IMR-90 (cell line): ENCODE results near the gene GAPT. TPM values are rescaled to one million over a fixed set of nuclear protein-coding genes. Genes with fewer than 3 reads are reported as not detected.

Experiments used
- ATAC-seq: fragments of 200-7000 bp; cut with Tn5 transposase; 2 replicates; pipeline ENCODE4 v1.9.1; 2020; ENCODE audit warnings: low read depth, mild to moderate bottlenecking, moderate library complexity
- BruUV-seq: library from RNA; stranded (reverse); fragments of 400-500 nt; replicated peaks from 2 replicates; lab custom pipeline; 2021; lab: Mats Ljungman, UMichigan
- CTCF ChIA-PET: fragments of 300-600 bp; formaldehyde crosslinking; extraction: SDS; loops from one replicate; lab custom pipeline; 2021; ENCODE audit warnings: antibody characterized with exemption; lab: Yijun Ruan, JAX
- POLR2A ChIA-PET: fragments of 300-600 bp; sonication (Branson Sonifier 250); formaldehyde crosslinking; loops from one replicate; lab custom pipeline; 2022; ENCODE audit warnings: antibody characterized with exemption; ENCODE audit not compliant: unreplicated experiment; lab: Charles Lee
- DNase-seq: peaks from one replicate; pipeline ENCODE4 v3.0.0; 2013
- H2AFZ ChIP-seq: replicated peaks from 2 replicates; pipeline ENCODE3; 2013; ENCODE audit warnings: low read length, mild to moderate bottlenecking; ENCODE audit not compliant: poor library complexity
- H2AK5ac ChIP-seq: 2 replicates; pipeline ENCODE4 v1.6.1; 2013; ENCODE audit warnings: low read depth, low read length, inconsistent platforms
- H2AK9ac ChIP-seq: replicated peaks from 2 replicates; pipeline ENCODE3; 2013; ENCODE audit warnings: mild to moderate bottlenecking, low read depth, low read length, moderate library complexity; ENCODE audit not compliant: poor library complexity
- H2BK120ac ChIP-seq: 2 replicates; pipeline ENCODE4 v1.6.1; 2013; ENCODE audit warnings: low read depth, low read length, inconsistent platforms
- H2BK15ac ChIP-seq: 3 replicates; pipeline ENCODE4 v1.6.1; 2013; ENCODE audit warnings: low read depth, low read length, inconsistent platforms
- H2BK20ac ChIP-seq: 2 replicates; pipeline ENCODE4 v1.6.1; 2013; ENCODE audit warnings: low read depth, mild to moderate bottlenecking, inconsistent platforms, low read length, moderate library complexity
- H2BK5ac ChIP-seq: 2 replicates; pipeline ENCODE4 v1.6.1; 2013; ENCODE audit warnings: mild to moderate bottlenecking, low read depth, low read length, inconsistent platforms; ENCODE audit not compliant: poor library complexity, severe bottlenecking
- H3K14ac ChIP-seq: replicated peaks from 2 replicates; pipeline ENCODE4 v1.6.1; 2013; ENCODE audit warnings: low read depth, low read length, inconsistent platforms
- H3K18ac ChIP-seq: 2 replicates; pipeline ENCODE4 v1.6.1; 2013; ENCODE audit warnings: low read depth, low read length, control low read depth
- H3K23ac ChIP-seq: 2 replicates; pipeline ENCODE4 v1.6.1; 2013; ENCODE audit warnings: low read depth, low read length, inconsistent platforms
- H3K27ac ChIP-seq: 2 replicates; pipeline ENCODE4 v1.5.1; 2013; ENCODE audit warnings: mild to moderate bottlenecking, control low read depth, low read length; ENCODE audit not compliant: insufficient read depth
- H3K27me3 ChIP-seq: 2 replicates; pipeline ENCODE4 v1.6.1; 2013; ENCODE audit warnings: low read length; ENCODE audit not compliant: control insufficient read depth, insufficient read depth
- H3K36me3 ChIP-seq: 2 replicates; pipeline ENCODE4 v1.6.1; 2013; ENCODE audit warnings: low read length, mixed read lengths; ENCODE audit not compliant: control insufficient read depth, insufficient read depth
- H3K4ac ChIP-seq: 2 replicates; pipeline ENCODE4 v1.6.1; 2013; ENCODE audit warnings: low read depth, low read length, inconsistent platforms
- H3K4me1 ChIP-seq: 2 replicates; pipeline ENCODE4 v1.6.1; 2013; ENCODE audit warnings: low read length, mixed read lengths; ENCODE audit not compliant: control insufficient read depth, insufficient read depth
- H3K4me2 ChIP-seq: 2 replicates; pipeline ENCODE4 v1.6.1; 2013; ENCODE audit warnings: low read depth, mild to moderate bottlenecking, control low read depth, low read length, moderate library complexity
- H3K4me3 ChIP-seq: 2 replicates; pipeline ENCODE4 v1.5.1; 2013; ENCODE audit warnings: low read depth, mild to moderate bottlenecking, control low read depth, low read length, moderate library complexity; ENCODE audit not compliant: insufficient read depth
- H3K56ac ChIP-seq: 2 replicates; pipeline ENCODE4 v1.6.1; 2013; ENCODE audit warnings: low read length, inconsistent platforms; ENCODE audit not compliant: insufficient read depth; ENCODE audit errors: extremely low read depth
- H3K79me1 ChIP-seq, 2 experiments: 2 replicates each; pipeline ENCODE4 v1.6.1; 2013; ENCODE audit warnings: low read length in 2 of 2, inconsistent platforms in 1 of 2, low read depth in 1 of 2
- H3K9ac ChIP-seq: 2 replicates; pipeline ENCODE4 v1.6.1; 2013; ENCODE audit warnings: low read depth, low read length, control low read depth
- H3K9me1 ChIP-seq: 2 replicates; pipeline ENCODE4 v1.6.1; 2013; ENCODE audit warnings: low read length, inconsistent platforms; ENCODE audit not compliant: insufficient read depth
- H3K9me3 ChIP-seq: 2 replicates; pipeline ENCODE4 v1.6.1; 2013; ENCODE audit warnings: low read length; ENCODE audit not compliant: control insufficient read depth, insufficient read depth
- H4K20me1 ChIP-seq: 2 replicates; pipeline ENCODE4 v1.6.1; 2013; ENCODE audit warnings: low read length, inconsistent platforms; ENCODE audit not compliant: insufficient read depth
- H4K5ac ChIP-seq: 2 replicates; pipeline ENCODE4 v1.6.1; 2013; ENCODE audit warnings: mild to moderate bottlenecking, low read depth, low read length, control low read depth
- H4K8ac ChIP-seq, 2 experiments: 2 replicates each; pipeline ENCODE4 v1.6.1; 2013; ENCODE audit warnings: low read depth in 2 of 2, low read length in 2 of 2, control low read depth in 1 of 2, inconsistent platforms in 1 of 2
- H4K91ac ChIP-seq: 2 replicates; pipeline ENCODE4 v1.6.1; 2013; ENCODE audit warnings: low read depth, low read length, inconsistent platforms; ENCODE audit not compliant: insufficient read depth
- BHLHE40 ChIP-seq: fragments of 150-350 bp; IDR thresholded peaks from 2 replicates; pipeline ENCODE4 v1.6.1; 2016; ENCODE audit warnings: mild to moderate bottlenecking, low read depth, low read length
- CHD1 ChIP-seq: IDR thresholded peaks from 2 replicates; pipeline ENCODE4 v1.6.1; 2012; ENCODE audit warnings: low read depth, low read length, improper control_type of control experiment
- FOS ChIP-seq: fragments of 150-350 bp; IDR thresholded peaks from 2 replicates; pipeline ENCODE4 v1.6.1; 2016; ENCODE audit warnings: low read depth, low read length
- MAFK ChIP-seq: IDR thresholded peaks from 2 replicates; pipeline ENCODE4 v1.6.1; 2012; ENCODE audit warnings: low read depth, low read length, improper control_type of control experiment
- MAZ ChIP-seq: IDR thresholded peaks from 2 replicates; pipeline ENCODE4 v1.6.1; 2012; ENCODE audit warnings: low read depth, mild to moderate bottlenecking, low read length, improper control_type of control experiment, moderate library complexity, borderline replicate concordance
- MXI1 ChIP-seq: IDR thresholded peaks from 2 replicates; pipeline ENCODE4 v1.6.1; 2012; ENCODE audit warnings: low read depth, mild to moderate bottlenecking, low read length, moderate library complexity, borderline replicate concordance
- NFE2L2 ChIP-seq: fragments of 150-350 bp; IDR thresholded peaks from 2 replicates; pipeline ENCODE4 v1.6.1; 2016; ENCODE audit warnings: low read depth, mild to moderate bottlenecking, low read length
- RAD21 ChIP-seq: IDR thresholded peaks from 2 replicates; pipeline ENCODE4 v1.6.1; 2012; ENCODE audit warnings: low read length, improper control_type of control experiment
- RCOR1 ChIP-seq: IDR thresholded peaks from 2 replicates; pipeline ENCODE4 v1.6.1; 2012; ENCODE audit warnings: mild to moderate bottlenecking, low read length, improper control_type of control experiment; ENCODE audit not compliant: insufficient replicate concordance
- RFX5 ChIP-seq: IDR thresholded peaks from 2 replicates; pipeline ENCODE4 v1.8.0; 2012; ENCODE audit warnings: low read depth, mild to moderate bottlenecking, low read length, moderate library complexity
- SMC3 ChIP-seq: fragments of 150-350 bp; IDR thresholded peaks from 2 replicates; pipeline ENCODE4 v1.6.1; 2016; ENCODE audit warnings: low read depth, mild to moderate bottlenecking, antibody characterized with exemption, low read length, moderate library complexity
- WGBS, 2 experiments: methylation state at CpG; one replicate each; pipeline versions ENCODE4 v1.1.5 to v1.1.7; 2013; ENCODE audit warnings: missing lambda C conversion rate in 2 of 2; ENCODE audit not compliant: insufficient read length in 1 of 2; ENCODE audit errors: extremely low coverage in 2 of 2; 5-methylcytosine and 5-hydroxymethylcytosine counted together
- dilution Hi-C: fragments of 300-500 bp; cut with HindIII; formaldehyde crosslinking; loops from one replicate; pipeline ENCODE4 v1.14.3; 2018; ENCODE audit warnings: low sequenced_read_pairs; ENCODE audit not compliant: unreplicated experiment
- in situ Hi-C: fragments of 300-500 bp; cut with MboI; formaldehyde crosslinking; loops from 3 replicates; pipeline ENCODE4 v1.14.3; 2019; ENCODE audit warnings: low sequenced_read_pairs, inconsistent platforms, mixed read lengths
- intact Hi-C: fragments of 100-400 bp; cut with micrococcal nuclease; formaldehyde crosslinking; loops from 2 replicates; pipeline ENCODE4 v1.10.0; 2022
- polyA plus RNA-seq, 3 experiments: library from polyadenylated mRNA; depleted of rRNA; stranded (reverse); fragments of >200 nt; gene quantifications; 2 replicates each; pipeline ENCODE4 v1.2.3, GENCODE V29; 2012; ENCODE audit warnings: low replicate concordance in 1 of 3
- total RNA-seq: library from RNA; depleted of rRNA; stranded (reverse); fragments of >200 nt; gene quantifications from 2 replicates; pipeline ENCODE4 v1.2.3, GENCODE V29; 2012
- TF ChIP-seq, protein P1 (sequence below): fragments of 150-350 bp; IDR thresholded peaks from 2 replicates; pipeline ENCODE4 v1.6.1; 2017; ENCODE audit warnings: mild to moderate bottlenecking, antibody characterized with exemption, low read length, low read depth
- TF ChIP-seq, protein P2 (sequence below): conservative IDR thresholded peaks from 2 replicates; pipeline ENCODE4 v1.5.1; 2012; ENCODE audit warnings: mild to moderate bottlenecking, low read depth, low read length, improper control_type of control experiment
- TF ChIP-seq, protein P3 (sequence below): fragments of 150-350 bp; IDR thresholded peaks from 2 replicates; pipeline ENCODE4 v1.6.1; 2016; ENCODE audit warnings: low read depth, mild to moderate bottlenecking, low read length, moderate library complexity, borderline replicate concordance

GAPT gene
- total and polyA plus RNA-seq, 2 of the 4 experiments (the other 2 are of a cell fraction) = not detected

DNA sequence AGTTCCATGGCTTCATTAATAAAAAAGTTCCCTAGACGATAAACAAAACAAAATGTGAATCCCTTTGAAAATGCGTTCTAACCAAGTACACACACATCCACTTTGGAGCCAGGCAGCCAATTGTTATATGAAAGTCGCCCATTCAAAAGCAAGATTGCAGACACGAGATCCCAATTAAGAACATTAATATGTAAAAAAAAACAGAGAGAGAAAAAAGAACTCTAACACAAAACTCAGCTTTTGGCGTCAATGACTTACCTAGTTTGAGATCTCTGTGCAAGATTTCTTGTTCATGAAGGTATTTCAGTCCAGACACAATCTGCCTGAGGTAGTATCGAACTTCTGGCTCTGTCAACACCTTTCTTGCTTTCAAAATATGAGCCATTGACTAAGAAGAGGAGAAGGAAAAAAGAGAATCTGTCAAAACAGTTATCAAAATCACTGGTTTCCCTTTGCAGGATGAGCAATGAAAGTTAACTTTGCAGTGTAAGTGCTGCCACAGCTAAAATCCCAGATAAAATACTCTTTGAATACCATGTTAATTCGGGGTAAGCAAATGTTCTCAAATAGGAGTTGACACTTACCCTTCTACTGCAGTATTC, 33.0 kb upstream of the GAPT start:
- in situ Hi-C loops = loop anchor here (5.0 to 25.0 kb wide), 3 partner anchors 676 to 1546 kb away; partner anchors contain the start of gene SETD9
- TF ChIP-seq, protein P1, sequence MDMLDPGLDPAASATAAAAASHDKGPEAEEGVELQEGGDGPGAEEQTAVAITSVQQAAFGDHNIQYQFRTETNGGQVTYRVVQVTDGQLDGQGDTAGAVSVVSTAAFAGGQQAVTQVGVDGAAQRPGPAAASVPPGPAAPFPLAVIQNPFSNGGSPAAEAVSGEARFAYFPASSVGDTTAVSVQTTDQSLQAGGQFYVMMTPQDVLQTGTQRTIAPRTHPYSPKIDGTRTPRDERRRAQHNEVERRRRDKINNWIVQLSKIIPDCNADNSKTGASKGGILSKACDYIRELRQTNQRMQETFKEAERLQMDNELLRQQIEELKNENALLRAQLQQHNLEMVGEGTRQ = no peak
- TF ChIP-seq RAD21 (no peak), MXI1 (no peak), SMC3 (no peak), CHD1 (no peak), NFE2L2 (no peak), MAFK (no peak), RCOR1 (no peak), MAZ (no peak), BHLHE40 (no peak), FOS (no peak), RFX5 (no peak)
- TF ChIP-seq, protein P2, sequence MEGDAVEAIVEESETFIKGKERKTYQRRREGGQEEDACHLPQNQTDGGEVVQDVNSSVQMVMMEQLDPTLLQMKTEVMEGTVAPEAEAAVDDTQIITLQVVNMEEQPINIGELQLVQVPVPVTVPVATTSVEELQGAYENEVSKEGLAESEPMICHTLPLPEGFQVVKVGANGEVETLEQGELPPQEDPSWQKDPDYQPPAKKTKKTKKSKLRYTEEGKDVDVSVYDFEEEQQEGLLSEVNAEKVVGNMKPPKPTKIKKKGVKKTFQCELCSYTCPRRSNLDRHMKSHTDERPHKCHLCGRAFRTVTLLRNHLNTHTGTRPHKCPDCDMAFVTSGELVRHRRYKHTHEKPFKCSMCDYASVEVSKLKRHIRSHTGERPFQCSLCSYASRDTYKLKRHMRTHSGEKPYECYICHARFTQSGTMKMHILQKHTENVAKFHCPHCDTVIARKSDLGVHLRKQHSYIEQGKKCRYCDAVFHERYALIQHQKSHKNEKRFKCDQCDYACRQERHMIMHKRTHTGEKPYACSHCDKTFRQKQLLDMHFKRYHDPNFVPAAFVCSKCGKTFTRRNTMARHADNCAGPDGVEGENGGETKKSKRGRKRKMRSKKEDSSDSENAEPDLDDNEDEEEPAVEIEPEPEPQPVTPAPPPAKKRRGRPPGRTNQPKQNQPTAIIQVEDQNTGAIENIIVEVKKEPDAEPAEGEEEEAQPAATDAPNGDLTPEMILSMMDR = no peak
- TF ChIP-seq, protein P3, sequence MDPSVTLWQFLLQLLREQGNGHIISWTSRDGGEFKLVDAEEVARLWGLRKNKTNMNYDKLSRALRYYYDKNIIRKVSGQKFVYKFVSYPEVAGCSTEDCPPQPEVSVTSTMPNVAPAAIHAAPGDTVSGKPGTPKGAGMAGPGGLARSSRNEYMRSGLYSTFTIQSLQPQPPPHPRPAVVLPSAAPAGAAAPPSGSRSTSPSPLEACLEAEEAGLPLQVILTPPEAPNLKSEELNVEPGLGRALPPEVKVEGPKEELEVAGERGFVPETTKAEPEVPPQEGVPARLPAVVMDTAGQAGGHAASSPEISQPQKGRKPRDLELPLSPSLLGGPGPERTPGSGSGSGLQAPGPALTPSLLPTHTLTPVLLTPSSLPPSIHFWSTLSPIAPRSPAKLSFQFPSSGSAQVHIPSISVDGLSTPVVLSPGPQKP = no peak

More for the DNA sequence above, 33.0 kb upstream of the GAPT start:
- DNase-seq (no peak), ATAC-seq (no peak)
- Histone ChIP-seq H3K79me1 (peaks cover 25 to 44% of the 10 kb centered on the region in 2 experiments), H3K9me1 (peaks cover 5% of the 10 kb centered on the region; the same call in 1 of the 2 replicates), H3K27me3 (no peaks in the 10 kb centered on the region), H4K8ac (no peak overlapping the region), H3K18ac (peak overlapping the region; percentile 65), H3K4me1 (peaks cover 2% of the 10 kb centered on the region), H3K9ac (peak overlapping the region; percentile 87), H3K9me3 (no peaks in the 10 kb centered on the region), H3K36me3 (peaks cover 52% of the 10 kb centered on the region), H3K27ac (peak overlapping the region; percentile 81; the same call in 1 of the 2 replicates), H3K4ac (no peak overlapping the region; the same call in 1 of the 2 replicates), H2AK9ac (no peak overlapping the region), H3K4me3 (peak overlapping the region; percentile 85), H3K23ac (peak overlapping the region; percentile 72; the same call in 1 of the 2 replicates), H4K91ac (no peak overlapping the region), H2BK15ac (no peak overlapping the region), H2AK5ac (no peak overlapping the region), H3K56ac (peak overlapping the region; percentile 84; the same call in 1 of the 2 replicates), H2BK5ac (peak overlapping the region; percentile 55), H4K5ac (no peak overlapping the region), H3K4me2 (peak overlapping the region; percentile 97), H2AFZ (no peak overlapping the region), H3K14ac (peak overlapping the region; percentile 81), H4K20me1 (peaks cover 63% of the 10 kb centered on the region), H2BK120ac (no peak overlapping the region; the same call in 1 of the 2 replicates), H2BK20ac (no peak overlapping the region)
- dilution Hi-C loops (no loop called here), intact Hi-C loops (loop anchor here (2.0 to 5.0 kb wide), 5 partner anchors 136 to 396 kb away; no protein-coding TSS in a partner anchor)
- WGBS, 2 experiments = 20% methylated on average over 1 of the region's 7 CpGs; no CpG with 5 or more reads in 1 of the 2 experiments
- POLR2A ChIA-PET = interaction anchor here (1.0 to 2.8 kb wide), 3 partner anchors 680 to 1141 kb away, joined by 4 to 12 read pairs (median 4); no protein-coding TSS in a partner anchor
- no TSS peak for BruUV-seq
- CTCF ChIA-PET = interaction anchor here (0.6 to 1.6 kb wide), 3 partner anchors 542 to 679 kb away, joined by 3 to 8 read pairs (median 5); no protein-coding TSS in a partner anchor
